GM19025 (cell line): ENCODE results near the gene WNT1.

ENCODE experiments used
- ATAC-seq: cut with Tn5 transposase; IDR thresholded peaks from one replicate; pipeline ENCODE4 v1.9.1; 2021; ENCODE audit warnings: mild to moderate bottlenecking, low read depth, moderate library complexity; ENCODE audit not compliant: unreplicated experiment

Gene WNT1

GRCh38 chr12:49026101-49026500 is 48.0 kb downstream of the WNT1 start:
- ATAC-seq, result no peak

- no peak for ATAC-seq
These were observed 48.8 kb downstream of the WNT1 start for GRCh38 chr12:49026678-49027480.

DNA sequence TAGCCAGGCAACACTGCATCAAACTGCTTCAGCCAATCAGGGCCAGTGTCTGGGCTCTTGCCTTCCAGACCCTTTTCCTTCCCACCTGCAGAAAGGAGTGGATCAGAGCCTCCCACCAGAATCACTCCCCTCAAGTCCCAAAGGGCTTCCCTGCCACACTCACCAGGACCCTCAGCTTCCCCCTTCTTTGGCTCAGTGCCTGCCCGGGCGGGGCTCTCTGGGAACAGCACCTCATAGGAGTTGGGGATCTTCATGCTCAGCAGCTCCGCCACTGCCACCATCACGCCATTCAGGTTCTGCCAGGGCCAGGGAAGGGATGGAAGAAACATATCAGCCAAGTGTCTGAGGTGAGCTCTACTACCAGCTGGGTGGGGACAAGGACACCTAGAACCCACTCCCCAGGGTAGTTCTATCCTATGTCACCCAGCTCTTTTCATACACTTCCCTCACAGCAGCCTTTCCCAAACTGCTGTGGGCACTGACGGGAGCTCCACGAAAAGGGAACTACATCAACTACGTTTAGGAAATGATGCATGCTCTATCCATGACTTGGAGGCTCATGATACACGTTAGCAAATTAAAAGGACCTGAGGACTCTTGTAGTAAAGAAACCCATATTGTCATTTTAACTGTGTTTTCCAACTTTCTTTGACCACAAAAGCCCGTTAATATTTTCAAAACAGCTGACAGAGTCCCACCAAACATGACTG is 49.9 kb downstream of the WNT1 start:
- ATAC-seq, result no peak

DNA sequence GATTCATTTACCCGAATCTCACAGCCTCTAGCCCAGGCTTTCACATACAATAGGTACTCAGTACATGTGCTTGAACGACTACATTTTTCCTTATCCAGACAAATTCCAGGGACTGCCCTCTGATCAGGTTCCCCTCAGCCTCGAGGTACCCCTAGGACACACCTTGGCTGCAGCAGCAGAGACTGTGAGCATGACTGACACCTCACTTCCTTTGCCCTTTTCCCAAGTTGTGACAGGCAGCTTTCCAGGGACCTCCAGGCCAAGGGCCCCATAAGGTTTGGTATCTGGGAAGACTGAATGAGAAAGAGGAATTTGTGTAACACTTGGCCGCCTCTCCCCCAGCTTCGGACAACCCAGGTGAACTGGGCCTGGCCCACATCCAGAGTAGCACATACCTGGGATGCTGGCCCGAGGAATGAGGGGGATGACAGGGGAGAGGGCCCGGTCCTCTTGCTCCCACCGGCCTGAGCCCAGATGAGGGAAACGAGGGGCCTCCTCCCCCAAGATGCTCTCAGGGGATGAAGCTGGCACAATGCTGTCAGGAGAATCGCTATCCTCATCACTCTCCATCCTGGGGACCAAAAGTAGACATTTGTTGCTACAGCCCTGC is 50.6 kb downstream of the WNT1 start:
- ATAC-seq, result no peak

DNA sequence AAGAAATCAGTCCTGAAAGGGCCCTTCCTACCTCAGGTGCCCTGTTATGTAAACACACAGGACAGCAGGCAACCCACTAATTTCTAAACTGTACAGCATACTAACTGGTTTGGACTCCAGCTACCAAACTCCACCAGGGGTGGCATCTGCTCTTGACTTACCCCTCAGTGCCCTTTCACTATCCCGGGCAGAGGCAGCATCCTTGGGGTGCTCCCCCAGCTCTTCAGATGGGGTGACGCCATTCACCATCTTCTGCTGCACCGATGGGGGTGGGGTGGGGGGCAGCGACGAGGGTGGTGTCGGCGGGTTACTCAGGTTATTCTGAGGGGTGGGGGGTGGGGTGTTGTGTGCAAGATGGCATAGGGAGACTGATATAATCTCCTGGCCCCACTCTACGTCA is 52.0 kb downstream of the WNT1 start:
- no peak for ATAC-seq

- ATAC-seq, result no peak
These were observed 52.8 kb downstream of the WNT1 start for GRCh38 chr12:49030714-49031572.

DNA sequence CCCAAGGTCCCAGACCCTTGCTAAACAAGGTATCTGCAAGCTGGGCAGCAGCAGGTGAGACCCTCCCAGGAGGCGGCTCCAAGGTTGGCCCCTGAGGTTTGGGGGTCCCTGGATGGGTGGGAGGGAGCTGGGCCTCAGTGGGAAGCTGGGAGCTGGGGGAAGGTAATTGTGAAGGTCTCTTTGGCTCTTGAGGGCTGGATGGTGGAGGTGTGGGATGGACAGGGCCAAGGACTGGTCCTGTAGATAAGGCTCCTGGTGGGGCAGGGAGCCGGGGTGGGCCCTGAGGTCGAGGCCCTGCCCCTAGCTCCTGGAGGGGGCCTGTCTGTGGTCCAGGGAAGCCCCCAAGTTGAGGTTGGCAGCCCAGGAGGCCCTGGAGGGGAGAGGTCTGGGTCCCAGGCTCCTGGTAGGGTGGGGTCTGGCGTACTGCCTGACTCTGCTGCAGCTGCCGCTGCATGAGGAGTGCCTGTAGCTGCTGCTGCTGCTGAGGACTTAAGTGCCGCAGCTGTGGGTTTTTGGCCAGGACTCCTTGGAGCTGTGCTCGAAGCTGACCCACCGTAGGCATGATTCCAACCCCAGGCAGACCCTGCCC is 53.5 kb downstream of the WNT1 start:
- no peak for ATAC-seq
